KMS-11 (cell line): Measurements from ENCODE around the gene CEP43.
"Not testable (repeated sequence)": the region's sequence is repeated elsewhere in the genome, so short reads cannot be mapped to it uniquely, and the experiment has no call there.

Experiments used
- H2AFZ ChIP-seq: fragments of 200-600 bp; sonication (generic); 2 replicates; pipeline ENCODE4 v1.6.1; 2016; ENCODE audit warnings: antibody characterized with exemption, mixed run types, low read depth
- H3K27ac ChIP-seq: fragments of 200-600 bp; sonication (generic); 2 replicates; pipeline ENCODE4 v1.6.1; 2016; ENCODE audit warnings: mild to moderate bottlenecking, mixed run types
- H3K27me3 ChIP-seq: fragments of 200-600 bp; sonication (generic); 2 replicates; pipeline ENCODE4 v1.6.1; 2017; ENCODE audit warnings: mild to moderate bottlenecking, low read depth, mixed run types, moderate library complexity; ENCODE audit not compliant: insufficient read depth
- H3K36me3 ChIP-seq: fragments of 200-600 bp; sonication (generic); 2 replicates; pipeline ENCODE4 v1.6.1; 2017; ENCODE audit warnings: mild to moderate bottlenecking, mixed run types; ENCODE audit not compliant: insufficient read depth
- H3K4me1 ChIP-seq: fragments of 200-600 bp; sonication (generic); 2 replicates; pipeline ENCODE4 v1.6.1; 2016; ENCODE audit warnings: mild to moderate bottlenecking, low read depth, mixed run types; ENCODE audit not compliant: poor library complexity, severe bottlenecking
- H3K4me2 ChIP-seq: fragments of 200-600 bp; sonication (generic); 2 replicates; pipeline ENCODE4 v1.7.0; 2016; ENCODE audit warnings: mild to moderate bottlenecking, mixed run types
- H3K4me3 ChIP-seq: fragments of 200-600 bp; sonication (generic); IDR thresholded peaks from 2 replicates; pipeline ENCODE4 v1.6.1; 2017; ENCODE audit warnings: low read depth, low read length, mixed read lengths; ENCODE audit not compliant: insufficient read depth
- H3K79me2 ChIP-seq: fragments of 200-600 bp; sonication (generic); 2 replicates; pipeline ENCODE4 v1.6.1; 2016; ENCODE audit warnings: low read depth, mixed run types; ENCODE audit not compliant: insufficient read depth
- H3K9ac ChIP-seq: fragments of 200-600 bp; sonication (generic); 2 replicates; pipeline ENCODE4 v1.6.1; 2016; ENCODE audit warnings: mild to moderate bottlenecking, mixed run types
- H4K20me1 ChIP-seq: fragments of 200-600 bp; sonication (generic); 2 replicates; pipeline ENCODE4 v1.6.1; 2016; ENCODE audit warnings: mild to moderate bottlenecking, mixed run types; ENCODE audit not compliant: insufficient read depth
- CTCF ChIP-seq: fragments of 200-600 bp; sonication (generic); conservative IDR thresholded peaks from 2 replicates; pipeline ENCODE4 v1.6.1; 2017; ENCODE audit warnings: low read depth, mild to moderate bottlenecking, antibody characterized with exemption, low read length, moderate library complexity, mixed read lengths

Gene CEP43

GRCh38 chr6:166999145-166999883, at the start of gene CEP43:
Gene CEP43, plus strand, starts transcription at chr6:166999397. Its CDS starts 16 bp downstream, at chr6:166999413.
- Histone ChIP-seq H3K36me3 (no peaks in the 10 kb centered on the region), H3K79me2 (peaks cover 38% of the 10 kb centered on the region; the same call in 1 of the 2 replicates), H3K4me3 (no peak within 1 kb of the TSS), H3K9ac (peak within 1 kb of the TSS; percentile 74), H2AFZ (peak within 1 kb of the TSS; percentile 87), H3K27me3 (no peaks in the 10 kb centered on the region), H3K4me1 (peaks cover 28% of the 10 kb centered on the region), H3K27ac (peak within 1 kb of the TSS; percentile 46), H3K4me2 (peak within 1 kb of the TSS; percentile 78), H4K20me1 (no peaks in the 10 kb centered on the region)
- no peak for TF ChIP-seq CTCF

GRCh38 chr6:166949528-166950442, 49.4 kb upstream of the CEP43 start:
- TF ChIP-seq CTCF = no peak
- Histone ChIP-seq H3K27me3 (no peaks in the 10 kb centered on the region), H3K79me2 (no peaks in the 10 kb centered on the region), H3K4me1 (peaks cover 36% of the 10 kb centered on the region), H3K4me2 (peak overlapping the region; percentile 96), H3K27ac (peak overlapping the region; percentile 56; the same call in 1 of the 2 replicates), H3K4me3 (no peak overlapping the region), H2AFZ (peak overlapping the region; percentile 24; the same call in 1 of the 2 replicates), H3K36me3 (no peaks in the 10 kb centered on the region), H3K9ac (peak overlapping the region; percentile 13; the same call in 1 of the 2 replicates), H4K20me1 (no peaks in the 10 kb centered on the region)

GRCh38 chr6:166950443-166950821, 48.8 kb upstream of the CEP43 start:
- Histone ChIP-seq H2AFZ (peak overlapping the region; percentile 24; the same call in 1 of the 2 replicates), H3K4me1 (peaks cover 36% of the 10 kb centered on the region), H3K79me2 (no peaks in the 10 kb centered on the region), H3K27ac (peak overlapping the region; percentile 56), H4K20me1 (no peaks in the 10 kb centered on the region), H3K36me3 (no peaks in the 10 kb centered on the region), H3K9ac (peak overlapping the region; percentile 13; the same call in 1 of the 2 replicates), H3K4me3 (no peak overlapping the region), H3K27me3 (no peaks in the 10 kb centered on the region), H3K4me2 (peak overlapping the region; percentile 96)
- no peak for TF ChIP-seq CTCF

- not testable (repeated sequence) for H4K20me1 ChIP-seq, H3K27me3 ChIP-seq, H3K36me3 ChIP-seq, H3K4me3 ChIP-seq, H3K79me2 ChIP-seq
- H3K4me2 ChIP-seq = peak overlapping the region; percentile 96
- peak overlapping the region; percentile 13; the same call in 1 of the 2 replicates for H3K9ac ChIP-seq
- peak overlapping the region; percentile 24; the same call in 1 of the 2 replicates for H2AFZ ChIP-seq
- TF ChIP-seq CTCF = peak; percentile 60
- H3K4me1 ChIP-seq = peaks cover 36% of the 10 kb centered on the region
- H3K27ac ChIP-seq = peak overlapping the region; percentile 56
Observed at GRCh38 chr6:166950892-166951669, 48.1 kb upstream of the CEP43 start.
